GM18909 (cell line): ENCODE results near the gene PLSCR3.

Experiments
- ATAC-seq: cut with Tn5 transposase; IDR thresholded peaks from one replicate; pipeline ENCODE4 v1.9.1; 2021; ENCODE audit warnings: mild to moderate bottlenecking; ENCODE audit not compliant: unreplicated experiment, poor library complexity

PLSCR3 gene

DNA sequence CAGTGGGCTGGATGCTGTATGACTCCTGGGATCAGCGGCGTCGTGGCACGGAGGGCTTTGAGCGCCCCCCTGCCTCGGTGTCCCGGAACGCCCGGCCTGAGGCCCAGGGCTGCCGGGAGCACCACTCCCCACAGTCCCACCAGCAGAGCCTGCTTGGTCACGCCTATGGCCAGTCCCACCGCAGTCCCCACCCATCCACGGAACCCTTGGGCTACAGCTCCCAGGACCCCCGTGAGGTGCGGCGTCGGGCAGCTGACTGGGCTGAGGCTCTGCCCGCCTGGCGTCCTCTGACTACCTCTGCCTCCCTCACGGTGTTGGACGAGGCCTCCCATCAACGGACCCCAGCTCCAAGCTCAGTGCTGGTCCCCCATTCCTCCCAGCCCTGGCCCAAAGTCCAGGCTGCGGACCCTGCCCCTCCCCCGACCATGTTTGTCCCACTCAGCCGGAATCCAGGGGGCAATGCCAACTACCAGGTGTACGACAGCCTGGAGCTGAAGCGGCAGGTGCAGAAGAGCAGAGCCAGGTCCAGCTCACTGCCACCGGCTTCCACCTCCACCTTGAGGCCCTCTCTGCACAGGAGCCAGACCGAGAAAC is 32.7 kb upstream of the PLSCR3 start:
- ATAC-seq, result no peak

DNA sequence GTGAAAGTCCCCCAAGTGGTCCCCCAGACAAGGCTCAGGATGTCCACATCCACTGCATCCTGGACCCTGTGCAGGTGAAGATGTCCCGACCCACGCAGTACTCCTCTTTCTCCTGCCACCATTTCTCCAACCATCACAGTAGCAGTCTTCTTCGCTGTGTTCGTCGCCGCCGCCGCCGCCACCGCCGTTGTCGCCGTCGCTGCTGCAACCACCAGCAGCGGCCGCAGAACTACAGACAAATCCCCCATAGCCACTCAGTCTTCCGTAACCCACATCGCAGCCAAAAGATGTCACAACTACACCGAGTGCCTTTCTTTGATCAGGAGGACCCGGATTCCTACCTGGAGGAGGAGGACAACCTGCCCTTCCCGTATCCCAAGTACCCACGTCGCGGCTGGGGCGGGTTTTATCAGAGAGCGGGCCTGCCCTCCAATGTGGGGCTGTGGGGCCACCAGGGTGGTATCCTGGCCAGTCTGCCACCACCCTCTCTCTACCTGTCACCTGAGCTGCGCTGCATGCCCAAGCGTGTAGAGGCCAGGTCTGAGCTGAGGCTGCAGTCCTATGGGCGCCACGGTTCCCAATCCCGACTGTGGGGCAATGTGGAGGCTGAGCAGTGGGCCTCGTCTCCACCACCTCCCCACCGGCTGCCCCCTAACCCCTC is 32.0 kb upstream of the PLSCR3 start:
- ATAC-seq, result no peak

DNA sequence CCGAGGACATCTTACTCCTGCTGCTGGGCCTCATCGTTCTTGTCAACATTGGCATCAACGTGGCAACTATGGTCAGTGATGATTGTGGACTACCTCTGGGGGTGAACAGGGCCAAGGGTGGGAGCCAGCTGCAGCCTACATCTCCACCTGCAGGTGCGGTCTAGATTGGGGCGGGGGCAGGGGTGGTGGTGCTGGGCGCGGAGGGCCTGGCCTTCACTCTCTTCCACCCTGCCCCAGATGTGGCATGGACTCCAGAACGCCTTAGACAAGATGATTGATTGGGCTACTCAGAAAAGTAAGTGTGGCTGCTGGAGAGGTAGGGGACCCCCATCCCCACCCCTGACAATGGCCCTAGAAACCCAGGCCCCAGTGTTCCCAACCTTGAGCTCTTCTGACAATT is 31.4 kb upstream of the PLSCR3 start:
- no peak for ATAC-seq

DNA sequence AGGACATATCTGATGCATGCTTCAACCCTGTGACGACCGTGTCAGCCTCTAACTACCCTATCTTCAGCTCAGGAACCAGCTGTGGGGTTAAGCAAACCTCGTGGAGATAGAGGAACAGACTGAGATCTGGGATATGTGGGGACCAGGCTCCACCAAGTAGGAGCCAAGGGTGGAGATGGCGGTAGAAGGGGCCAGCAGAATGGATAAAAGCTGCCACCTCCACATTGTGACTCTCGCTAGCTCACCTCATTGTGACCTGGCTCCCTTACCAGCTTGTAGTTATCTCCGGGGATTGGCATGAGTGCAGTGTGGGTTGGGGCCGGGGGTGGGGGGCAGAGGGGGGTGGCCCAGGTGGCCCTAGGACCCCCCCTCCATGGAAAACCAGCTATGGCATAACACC is 31.0 kb upstream of the PLSCR3 start, which contains the start of gene SPEM2:
Gene SPEM2 (plus strand): TSS at position 301 of the 400 bp plus-strand sequence. CDS start 73 bp downstream, at position 374.
- ATAC-seq, result no peak

DNA sequence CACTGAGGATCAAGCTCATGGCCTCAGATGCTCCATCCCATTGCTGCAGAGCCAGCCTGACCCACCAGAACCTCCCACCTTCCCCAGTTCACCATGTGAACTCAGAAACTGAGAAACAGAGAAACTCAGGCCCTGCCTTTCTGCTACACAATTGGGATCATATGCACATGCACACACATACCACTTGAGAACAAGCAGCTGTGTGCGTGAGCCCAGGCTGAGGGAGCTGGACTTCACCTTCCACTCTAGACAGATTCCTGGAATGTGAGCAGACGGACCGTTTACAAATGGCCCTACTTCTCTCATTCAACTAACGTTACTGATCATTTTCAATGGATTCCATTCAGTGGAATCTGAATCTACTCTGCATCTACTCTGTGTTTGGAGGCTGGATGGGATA is 29.4 kb upstream of the PLSCR3 start:
- no peak for ATAC-seq

DNA sequence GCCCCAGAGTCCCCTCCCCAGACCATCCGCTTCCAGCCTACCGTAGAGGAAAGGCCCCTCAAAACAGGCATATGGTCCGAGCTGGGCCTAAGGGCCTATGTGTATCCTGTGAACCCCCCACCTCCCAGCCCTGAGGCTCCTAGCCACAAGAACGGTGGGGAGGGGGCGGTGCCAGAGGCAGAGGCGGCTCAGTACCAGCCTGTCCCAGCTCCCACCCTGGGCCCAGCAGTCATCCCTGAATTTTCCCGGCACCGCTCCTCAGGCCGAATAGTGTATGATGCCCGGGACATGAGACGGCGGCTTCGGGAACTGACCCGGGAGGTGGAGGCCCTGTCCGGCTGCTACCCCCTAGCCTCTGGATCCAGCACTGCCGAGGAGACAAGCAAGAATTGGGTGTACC is 26.9 kb upstream of the PLSCR3 start:
- ATAC-seq, result no peak

DNA sequence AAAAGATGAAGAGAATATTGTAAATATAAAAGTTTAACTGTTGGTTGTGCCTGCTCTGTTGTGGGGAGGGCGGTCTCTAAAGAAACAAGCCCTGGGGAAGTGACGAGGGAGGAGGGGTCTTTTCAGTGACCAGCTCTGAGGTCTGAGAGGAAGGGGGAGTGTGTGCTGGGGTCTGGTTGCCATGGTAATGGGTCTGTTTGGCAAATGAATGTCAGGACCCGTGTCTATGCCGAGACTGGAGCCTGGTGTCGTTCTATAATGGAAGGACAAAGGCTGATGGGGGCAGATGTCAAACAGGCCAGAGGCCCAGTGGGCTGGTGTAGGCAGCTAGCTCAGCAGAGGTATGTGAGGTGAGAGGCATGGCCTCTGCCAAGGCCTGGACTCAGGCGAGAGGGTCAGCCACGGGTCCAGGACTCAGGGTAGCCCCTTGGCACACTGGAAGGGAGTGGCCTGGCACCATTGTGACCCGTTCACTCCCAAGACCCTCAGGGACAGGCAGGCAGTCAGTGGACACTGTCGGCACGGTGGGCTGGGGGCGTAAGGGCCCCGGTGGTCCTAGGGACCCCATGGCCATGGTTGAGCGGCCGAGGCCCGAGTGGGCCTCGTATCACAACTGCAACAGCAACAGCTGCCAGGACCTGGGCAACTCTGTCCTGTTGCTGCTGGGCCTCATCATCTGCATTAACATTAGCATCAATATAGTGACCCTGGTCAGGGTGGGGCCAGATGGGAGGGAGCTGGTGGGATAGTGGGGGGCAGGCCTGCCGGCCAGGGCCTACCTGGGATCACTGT is 25.7 kb upstream of the PLSCR3 start, which contains the start of gene SPEM1:
Gene SPEM1 (plus strand): TSS at position 506 of the 792 bp plus-strand sequence. CDS start 61 bp downstream, at position 567.
- ATAC-seq, result no peak

DNA sequence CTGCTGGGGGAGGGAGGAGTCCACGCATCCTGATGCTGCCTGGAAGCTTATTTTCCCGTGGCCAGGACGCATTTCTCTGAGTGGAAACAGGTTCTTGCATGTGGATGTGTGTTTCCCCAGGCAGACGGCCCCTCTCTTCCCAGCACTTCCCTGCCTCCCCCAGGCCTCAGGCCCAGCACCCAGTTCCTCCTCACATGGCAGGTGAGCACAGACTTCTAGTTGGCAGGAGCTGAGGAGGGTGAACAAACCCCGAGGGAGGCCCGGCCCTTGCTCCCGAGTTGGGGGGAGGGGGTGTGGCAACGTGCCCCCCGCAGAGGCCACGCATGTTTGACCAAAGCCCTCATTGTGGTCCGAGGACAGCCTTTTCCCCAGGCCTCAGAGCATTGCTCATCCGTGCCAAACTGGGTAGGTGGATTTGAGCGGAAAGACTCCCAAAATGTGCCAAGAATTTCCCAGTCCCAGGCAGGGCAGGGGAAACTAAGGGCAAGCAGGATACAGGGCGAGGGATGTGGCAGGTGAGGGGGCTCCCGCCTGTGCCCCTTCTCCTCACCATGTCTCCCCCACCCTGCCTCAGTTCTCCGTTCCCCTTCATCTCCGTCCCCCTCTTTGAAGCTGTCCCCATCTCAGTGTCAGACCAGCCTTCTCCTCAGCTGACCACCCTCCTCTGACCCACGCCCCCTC is 24.3 kb upstream of the PLSCR3 start:
- no peak for ATAC-seq

DNA sequence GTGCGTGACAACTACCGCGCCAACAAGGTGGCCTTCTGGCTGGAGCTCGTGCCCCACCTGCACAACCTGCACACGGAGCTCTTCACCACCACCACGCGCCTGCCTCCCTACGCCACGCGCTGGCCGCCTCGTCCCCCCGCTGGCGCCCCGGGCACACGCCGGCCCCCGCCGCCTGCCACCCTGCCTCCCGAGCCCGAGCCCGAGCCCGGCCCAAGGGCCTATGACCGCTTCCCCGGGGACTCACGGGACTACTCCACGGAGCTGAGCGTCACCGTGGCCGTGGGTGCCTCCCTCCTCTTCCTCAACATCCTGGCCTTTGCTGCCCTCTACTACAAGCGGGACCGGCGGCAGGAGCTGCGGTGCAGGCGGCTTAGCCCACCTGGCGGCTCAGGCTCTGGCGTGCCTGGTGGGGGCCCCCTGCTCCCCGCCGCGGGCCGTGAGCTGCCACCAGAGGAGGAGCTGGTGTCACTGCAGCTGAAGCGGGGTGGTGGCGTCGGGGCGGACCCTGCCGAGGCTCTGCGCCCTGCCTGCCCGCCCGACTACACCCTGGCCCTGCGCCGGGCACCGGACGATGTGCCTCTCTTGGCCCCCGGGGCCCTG is 22.8 kb upstream of the PLSCR3 start:
- ATAC-seq, result no peak

DNA sequence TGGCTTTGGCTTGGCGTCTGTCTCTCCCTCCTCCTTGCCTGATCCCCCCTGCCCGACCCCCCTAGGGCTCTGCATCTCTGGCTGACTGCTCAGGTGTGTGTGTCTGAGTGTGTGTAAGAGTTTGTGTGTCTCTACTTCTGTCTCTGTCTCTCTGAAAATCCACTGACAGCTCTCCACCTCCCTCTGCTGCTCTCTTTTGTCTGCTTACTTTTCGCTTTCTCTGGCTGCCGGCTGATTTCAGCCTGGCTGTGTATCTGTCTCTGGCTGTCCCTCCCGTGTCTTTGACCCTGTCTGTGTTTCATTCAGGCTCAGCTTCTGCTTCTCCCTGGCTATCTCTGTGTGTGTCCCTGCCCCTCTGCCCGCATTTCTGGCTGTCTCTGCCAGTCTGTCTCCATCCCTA is 22.0 kb upstream of the PLSCR3 start:
- ATAC-seq, result no peak

DNA sequence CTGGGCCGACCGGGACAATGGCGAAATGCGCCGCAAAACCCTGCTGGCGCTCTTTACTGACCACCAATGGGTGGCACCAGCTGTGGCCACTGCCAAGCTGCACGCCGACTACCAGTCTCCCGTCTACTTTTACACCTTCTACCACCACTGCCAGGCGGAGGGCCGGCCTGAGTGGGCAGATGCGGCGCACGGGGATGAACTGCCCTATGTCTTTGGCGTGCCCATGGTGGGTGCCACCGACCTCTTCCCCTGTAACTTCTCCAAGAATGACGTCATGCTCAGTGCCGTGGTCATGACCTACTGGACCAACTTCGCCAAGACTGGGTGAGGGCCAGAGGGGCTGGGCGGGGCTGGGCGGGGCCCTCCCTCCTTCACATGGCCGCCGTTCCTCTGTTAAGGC is 21.5 kb upstream of the PLSCR3 start:
- ATAC-seq, result no peak

DNA sequence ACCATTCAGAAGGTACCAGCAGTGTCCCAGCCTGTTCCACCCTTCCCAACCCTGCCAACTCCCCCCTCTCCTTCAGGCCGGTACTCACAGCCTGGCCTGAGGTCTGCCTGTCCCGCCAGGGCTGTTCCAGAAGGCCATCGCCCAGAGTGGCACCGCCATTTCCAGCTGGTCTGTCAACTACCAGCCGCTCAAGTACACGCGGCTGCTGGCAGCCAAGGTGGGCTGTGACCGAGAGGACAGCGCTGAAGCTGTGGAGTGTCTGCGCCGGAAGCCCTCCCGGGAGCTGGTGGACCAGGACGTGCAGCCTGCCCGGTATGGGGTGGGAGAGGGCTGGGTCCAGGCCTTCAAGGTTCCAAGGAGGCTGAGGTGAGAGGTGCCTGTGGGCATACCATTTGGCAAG is 20.5 kb upstream of the PLSCR3 start:
- no peak for ATAC-seq

DNA sequence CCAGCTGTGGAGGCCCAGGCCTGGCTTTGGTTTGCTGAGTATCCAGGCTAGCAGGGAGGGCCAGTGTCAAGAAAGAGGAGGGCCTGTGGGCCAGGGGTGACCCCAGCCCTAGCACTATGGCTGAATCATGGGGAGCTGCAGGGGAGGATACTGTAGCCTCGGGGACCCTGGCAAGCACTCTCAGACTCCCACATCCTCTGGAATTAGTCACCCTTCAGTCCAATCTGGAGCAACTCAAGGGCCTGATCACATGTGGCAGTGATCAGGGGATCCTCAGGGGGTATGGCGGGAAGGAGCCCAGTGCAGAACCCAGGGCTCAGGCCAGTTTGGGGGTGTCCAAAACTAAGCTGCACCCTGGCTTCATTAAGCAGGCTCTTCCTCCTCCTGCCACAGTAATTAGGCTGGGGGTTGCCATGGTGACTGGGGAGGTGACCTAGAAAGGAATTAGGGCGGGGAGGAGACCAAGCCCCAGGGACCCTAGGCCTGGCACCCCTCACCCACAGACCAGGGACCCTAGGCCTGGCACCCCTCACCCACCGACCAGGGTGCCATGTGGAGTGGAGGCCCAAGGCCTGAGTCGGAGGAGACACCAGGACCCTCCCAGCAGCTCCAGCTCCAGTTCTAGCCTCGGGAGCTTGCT is 19.1 kb upstream of the PLSCR3 start:
- no peak for ATAC-seq

DNA sequence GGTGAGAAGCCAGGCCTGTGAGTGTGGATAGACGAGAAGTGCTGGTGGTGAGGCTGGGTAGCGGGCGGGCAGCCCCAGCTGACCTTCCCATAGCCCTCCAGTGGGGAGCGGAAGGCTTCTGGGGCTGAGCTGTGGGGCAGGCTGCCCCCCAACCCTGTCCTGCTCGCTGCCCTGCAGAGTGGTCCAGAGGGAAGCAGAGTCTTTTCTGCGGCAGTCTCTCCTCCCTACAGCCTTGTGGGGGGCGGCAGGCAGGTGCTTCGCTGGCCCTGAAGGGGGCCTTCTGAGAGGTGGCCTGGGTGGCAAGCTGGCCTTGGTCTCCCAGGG is 17.1 kb upstream of the PLSCR3 start:
- ATAC-seq, result no peak

DNA sequence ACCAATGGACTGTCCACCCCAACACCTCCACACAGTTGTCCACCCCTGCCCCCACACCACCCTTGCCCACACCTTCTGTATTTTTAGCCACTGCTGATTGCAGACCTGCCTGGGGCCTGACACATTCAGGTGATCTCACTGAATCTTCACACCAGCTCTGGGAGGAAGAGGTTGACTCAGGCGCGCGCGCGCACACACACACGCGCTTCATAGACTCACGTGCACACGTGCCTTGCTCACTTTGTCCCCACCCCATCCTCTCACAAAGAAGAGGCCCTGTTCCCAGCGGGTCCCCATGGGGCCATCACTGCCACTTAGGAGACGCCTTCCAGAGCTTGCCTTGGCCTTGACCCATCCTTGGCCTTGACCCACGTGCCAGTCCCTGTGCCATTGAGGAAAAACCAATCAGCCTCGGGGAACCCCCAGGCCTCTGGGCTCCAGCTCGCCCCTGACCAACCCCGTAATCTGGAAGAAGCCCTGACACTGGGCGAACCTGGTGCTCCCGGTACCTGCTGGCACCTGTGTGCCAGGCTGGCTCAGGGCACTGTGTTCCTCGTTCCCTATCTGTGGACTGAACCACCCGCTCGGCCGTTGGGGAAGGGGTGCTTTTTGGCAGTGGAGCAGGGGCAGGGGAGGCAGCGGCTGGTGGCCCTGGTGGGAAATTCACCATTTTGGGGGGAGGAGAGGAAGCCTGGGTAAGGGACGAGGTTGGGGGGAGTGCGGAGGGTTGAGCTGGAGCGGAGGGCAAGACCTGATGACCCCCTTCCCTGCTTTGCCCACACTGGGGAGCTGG is 16.5 kb upstream of the PLSCR3 start:
- ATAC-seq, result no peak

DNA sequence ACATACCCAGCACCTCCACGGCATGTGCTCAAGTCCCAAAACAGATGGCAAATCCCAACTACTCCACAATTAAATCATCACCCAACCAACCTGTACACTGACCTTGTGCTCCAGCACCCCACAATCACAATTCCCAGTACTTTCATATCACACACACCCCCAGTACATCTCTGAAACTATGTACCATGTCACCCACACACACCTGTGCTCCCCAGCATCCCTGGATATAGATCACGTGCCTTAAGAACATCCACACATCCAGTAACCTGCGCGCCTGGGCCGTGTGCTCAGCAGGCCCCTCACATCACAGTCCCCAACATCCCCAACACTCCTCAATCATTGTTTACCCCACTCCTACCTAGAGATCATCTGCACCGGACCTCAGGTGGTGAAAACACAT is 15.4 kb upstream of the PLSCR3 start:
- ATAC-seq, result no peak

DNA sequence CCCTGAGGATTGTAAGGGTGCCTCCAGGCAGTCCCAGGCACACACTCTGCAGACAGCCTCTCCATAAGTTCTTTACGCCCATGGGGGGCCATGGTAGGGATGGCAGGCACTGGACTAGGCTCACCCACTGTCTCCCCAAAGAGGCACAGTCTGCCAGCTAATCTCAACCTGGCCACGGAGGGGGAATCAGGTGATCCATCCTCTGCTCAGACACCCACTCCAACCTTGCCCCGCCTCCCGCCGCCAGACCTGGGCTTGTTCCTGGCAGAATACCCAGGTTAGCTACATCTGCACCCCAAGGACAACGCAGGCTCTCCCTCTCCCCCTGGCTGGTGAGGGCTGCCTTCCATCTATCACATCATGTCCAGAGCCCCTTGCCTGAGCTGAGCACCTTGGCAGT is 14.5 kb upstream of the PLSCR3 start:
- no peak for ATAC-seq

DNA sequence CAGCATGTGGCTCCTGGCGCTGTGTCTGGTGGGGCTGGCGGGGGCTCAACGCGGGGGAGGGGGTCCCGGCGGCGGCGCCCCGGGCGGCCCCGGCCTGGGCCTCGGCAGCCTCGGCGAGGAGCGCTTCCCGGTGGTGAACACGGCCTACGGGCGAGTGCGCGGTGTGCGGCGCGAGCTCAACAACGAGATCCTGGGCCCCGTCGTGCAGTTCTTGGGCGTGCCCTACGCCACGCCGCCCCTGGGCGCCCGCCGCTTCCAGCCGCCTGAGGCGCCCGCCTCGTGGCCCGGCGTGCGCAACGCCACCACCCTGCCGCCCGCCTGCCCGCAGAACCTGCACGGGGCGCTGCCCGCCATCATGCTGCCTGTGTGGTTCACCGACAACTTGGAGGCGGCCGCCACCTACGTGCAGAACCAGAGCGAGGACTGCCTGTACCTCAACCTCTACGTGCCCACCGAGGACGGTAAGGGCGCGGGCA is 14.0 kb upstream of the PLSCR3 start:
- no peak for ATAC-seq
